HG03354 (cell line): ENCODE measurements around the gene MGAT4A.
"Not testable (repeated sequence)": the region's sequence is repeated elsewhere in the genome, so short reads cannot be mapped to it uniquely, and the experiment has no call there.

Experiments
- ATAC-seq: cut with Tn5 transposase; IDR thresholded peaks from one replicate; pipeline ENCODE4 v1.9.1; 2021; ENCODE audit warnings: mild to moderate bottlenecking; ENCODE audit not compliant: unreplicated experiment, poor library complexity, severe bottlenecking

Gene MGAT4A

GRCh38 chr2:98623657-98624056, 107.3 kb downstream of the MGAT4A start:
- ATAC-seq: no peak

- no peak for ATAC-seq
Measured at GRCh38 chr2:98617149-98617548, 113.8 kb downstream of the MGAT4A start.

- no peak for ATAC-seq
Measured at GRCh38 chr2:98615481-98615880, 115.5 kb downstream of the MGAT4A start.

- no peak for ATAC-seq
Measured at GRCh38 chr2:98614024-98614739, 116.8 kb downstream of the MGAT4A start.

GRCh38 chr2:98608962-98609604, 121.8 kb downstream of the MGAT4A start:
- ATAC-seq: peak; percentile 28

GRCh38 chr2:98608116-98608961, 122.6 kb downstream of the MGAT4A start, which contains the start of the genes COA5 and UNC50:
TSS of gene COA5 (minus strand) at chr2:98608512. CDS start at chr2:98608405, 107 bp downstream.
TSS of gene UNC50 (plus strand) at chr2:98608589. CDS start at chr2:98609760, 1,171 bp downstream.
- peak; percentile 87 for ATAC-seq

GRCh38 chr2:98607741-98608115, 123.2 kb downstream of the MGAT4A start:
- no peak for ATAC-seq

GRCh38 chr2:98607104-98607503, 123.8 kb downstream of the MGAT4A start:
- no peak for ATAC-seq

GRCh38 chr2:98606431-98606830, 124.5 kb downstream of the MGAT4A start:
- no peak for ATAC-seq

GRCh38 chr2:98605076-98605475, 125.9 kb downstream of the MGAT4A start:
- ATAC-seq: no peak

GRCh38 chr2:98604547-98604946, 126.4 kb downstream of the MGAT4A start:
- ATAC-seq: no peak

GRCh38 chr2:98601532-98602132, 129.3 kb downstream of the MGAT4A start:
- peak; percentile 90 for ATAC-seq

- no peak for ATAC-seq
Measured at GRCh38 chr2:98598781-98599428, 132.0 kb downstream of the MGAT4A start.

GRCh38 chr2:98594665-98595064, 136.3 kb downstream of the MGAT4A start:
- ATAC-seq: not testable (repeated sequence)

GRCh38 chr2:98592565-98592964, 138.4 kb downstream of the MGAT4A start:
- ATAC-seq: no peak

GRCh38 chr2:98589489-98589888, 141.4 kb downstream of the MGAT4A start:
- ATAC-seq: no peak

GRCh38 chr2:98588880-98589431, 142.0 kb downstream of the MGAT4A start:
- ATAC-seq: no peak

GRCh38 chr2:98586551-98587140, 144.3 kb downstream of the MGAT4A start:
- no peak for ATAC-seq

GRCh38 chr2:98585386-98585785, 145.5 kb downstream of the MGAT4A start:
- ATAC-seq: no peak
